Adrenal gland (tissue), 5 donors: Measurements from ENCODE around the gene PTBP3.

Source experiments
- CTCF ChIP-seq, 6 experiments: fragments of 450-650 bp in 4 of 6; fragments of 200-600 bp in 2 of 6; sonication (generic) in 1 of 6; IDR thresholded peaks; 1 replicate in 5 of 6; 2 replicates in 1 of 6; pipeline versions ENCODE4 v1.5.1 to v1.8.0; 2016 to 2021; ENCODE audit warnings: antibody characterized with exemption in 6 of 6, mild to moderate bottlenecking in 2 of 6, moderate library complexity in 1 of 6
- POLR2A ChIP-seq, 2 donors: fragments of 450-650 bp; IDR thresholded peaks; one replicate each; pipeline ENCODE4 v1.6.1; 2017; ENCODE audit warnings: antibody characterized with exemption in 2 of 2, mild to moderate bottlenecking in 2 of 2, moderate library complexity in 1 of 2
- donor health status: DM: no; HTN: no; CAD: no.

DNA sequence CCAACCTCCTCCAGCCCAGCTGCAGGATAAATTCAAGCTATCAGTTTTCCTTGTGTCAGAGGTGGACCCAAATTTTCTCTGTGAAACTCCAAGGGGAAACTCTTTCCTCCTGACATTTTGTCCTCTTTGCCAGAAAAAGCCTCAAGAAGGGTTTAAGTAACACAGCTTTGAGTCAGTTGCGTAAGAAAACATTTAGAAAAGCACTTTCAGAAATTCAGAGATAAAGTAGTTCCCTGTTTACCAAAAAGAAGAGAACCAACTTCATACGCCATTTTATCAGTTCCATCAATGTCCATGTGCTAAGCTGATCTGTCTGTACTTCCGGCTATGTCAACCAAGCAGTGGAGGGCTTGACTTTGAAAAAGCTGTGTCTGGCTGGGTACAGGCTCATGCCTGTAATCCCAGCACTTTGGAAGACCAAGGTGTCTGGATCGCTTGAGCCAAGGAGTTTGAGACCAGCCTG lies 138.4 kb downstream of the PTBP3 start:
- TF ChIP-seq POLR2A (IDR thresholded peaks at IDR 0.05), result no peak
- no peak for TF ChIP-seq CTCF (IDR thresholded peaks at IDR 0.05)
